Upper lobe of left lung (tissue), 4 donors: ENCODE data around the gene IFNLR1.

Experiments
- EP300 ChIP-seq, 4 donors: sonication (generic); formaldehyde crosslinking; IDR thresholded peaks; one replicate each; pipeline ENCODE4 v1.5.1; 2017; ENCODE audit warnings: antibody characterized with exemption in 4 of 4, control low read depth in 2 of 4
- POLR2A ChIP-seq, 4 donors: fragments of 450-650 bp; IDR thresholded peaks; one replicate each; pipeline ENCODE4 v1.5.1; 2016 to 2017; ENCODE audit warnings: antibody characterized with exemption in 4 of 4, mild to moderate bottlenecking in 2 of 4
- TF ChIP-seq, protein P1 (sequence below), 6 experiments: fragments of 450-650 bp in 4 of 6; fragments of 200-600 bp in 2 of 6; sonication (generic) in 2 of 6; IDR thresholded peaks; one replicate each; pipeline ENCODE4 v1.5.1; 2016 to 2019; ENCODE audit warnings: antibody characterized with exemption in 6 of 6

DNA sequence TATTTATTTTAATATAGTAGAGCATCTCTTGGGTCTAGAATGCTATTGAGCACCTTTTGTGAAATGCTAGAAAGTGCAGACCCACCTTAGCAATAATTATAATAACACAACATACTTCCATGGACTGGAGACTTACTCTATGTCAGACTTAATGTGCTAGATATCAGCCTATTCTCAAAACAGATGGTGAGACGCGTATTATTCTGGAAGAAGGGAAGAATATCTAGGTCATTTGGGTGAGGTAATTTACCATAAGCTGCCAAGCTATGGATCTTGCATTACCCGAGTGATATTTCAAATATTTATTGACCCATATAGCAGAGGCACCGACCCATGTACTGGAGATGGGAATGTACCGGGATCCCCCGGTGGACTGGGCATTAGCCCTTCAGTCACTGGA, 20.6 kb upstream of the IFNLR1 start:
- TF ChIP-seq EP300 (IDR thresholded peaks at IDR 0.05): no peak
- TF ChIP-seq, protein P1, sequence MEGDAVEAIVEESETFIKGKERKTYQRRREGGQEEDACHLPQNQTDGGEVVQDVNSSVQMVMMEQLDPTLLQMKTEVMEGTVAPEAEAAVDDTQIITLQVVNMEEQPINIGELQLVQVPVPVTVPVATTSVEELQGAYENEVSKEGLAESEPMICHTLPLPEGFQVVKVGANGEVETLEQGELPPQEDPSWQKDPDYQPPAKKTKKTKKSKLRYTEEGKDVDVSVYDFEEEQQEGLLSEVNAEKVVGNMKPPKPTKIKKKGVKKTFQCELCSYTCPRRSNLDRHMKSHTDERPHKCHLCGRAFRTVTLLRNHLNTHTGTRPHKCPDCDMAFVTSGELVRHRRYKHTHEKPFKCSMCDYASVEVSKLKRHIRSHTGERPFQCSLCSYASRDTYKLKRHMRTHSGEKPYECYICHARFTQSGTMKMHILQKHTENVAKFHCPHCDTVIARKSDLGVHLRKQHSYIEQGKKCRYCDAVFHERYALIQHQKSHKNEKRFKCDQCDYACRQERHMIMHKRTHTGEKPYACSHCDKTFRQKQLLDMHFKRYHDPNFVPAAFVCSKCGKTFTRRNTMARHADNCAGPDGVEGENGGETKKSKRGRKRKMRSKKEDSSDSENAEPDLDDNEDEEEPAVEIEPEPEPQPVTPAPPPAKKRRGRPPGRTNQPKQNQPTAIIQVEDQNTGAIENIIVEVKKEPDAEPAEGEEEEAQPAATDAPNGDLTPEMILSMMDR (IDR thresholded peaks at IDR 0.05): no peak
- no peak for TF ChIP-seq POLR2A (IDR thresholded peaks at IDR 0.05)
